ENCODE measurements around the gene SUPT6H. TPM values are rescaled to one million over a fixed set of nuclear protein-coding genes. Genes with fewer than 3 reads are reported as not detected.
A peak's percentile ranks its signal among the peaks of the same experiment; 100 is the strongest.

Gene SUPT6H
- total and polyA plus RNA-seq, 2 of the 4 experiments (the other 2 are of a cell fraction) = 41.4 to 44.8 TPM

- no peak for DNase-seq
- Histone ChIP-seq H2BK15ac (ENCODE audit: low read depth, low read length) (no peak overlapping the region), H2BK120ac (ENCODE audit: low read depth, low read length) (no peak overlapping the region), H4K8ac (ENCODE audit: low read depth in 2 of 2, low read length in 2 of 2) (peak overlapping the region; percentile 81 to 92), H3K4me1 (ENCODE audit: control insufficient read depth, insufficient read depth, low read length) (peaks cover 2% of the 10 kb centered on the region; the same call in 1 of the 2 replicates), H4K5ac (ENCODE audit: low read depth, low read length) (peak overlapping the region; percentile 85), H2BK20ac (ENCODE audit: low read depth, low read length) (no peak overlapping the region), H3K18ac (ENCODE audit: low read depth, low read length) (no peak overlapping the region), H2AFZ (replicated peaks; ENCODE audit: low read length, poor library complexity) (peak overlapping the region; percentile 94), H4K20me1 (ENCODE audit: insufficient read depth, low read length) (peaks cover 13% of the 10 kb centered on the region; the same call in 1 of the 2 replicates), H3K9me1 (ENCODE audit: insufficient read depth, low read length) (no peaks in the 10 kb centered on the region), H3K4me2 (ENCODE audit: low read depth, low read length) (peak overlapping the region; percentile 82), H3K23ac (ENCODE audit: low read depth, low read length) (peak overlapping the region; percentile 14), H4K91ac (ENCODE audit: insufficient read depth, low read depth, low read length) (peak overlapping the region; percentile 54), H2BK5ac (ENCODE audit: low read depth, low read length, poor library complexity, severe bottlenecking) (peak overlapping the region; percentile 82), H3K27me3 (ENCODE audit: control insufficient read depth, insufficient read depth, low read length) (no peaks in the 10 kb centered on the region), H3K27ac (ENCODE audit: insufficient read depth, low read length) (peak overlapping the region; percentile 86), H3K79me1 (ENCODE audit: low read depth in 1 of 2, low read length in 2 of 2) (peaks cover 32 to 54% of the 10 kb centered on the region in 2 experiments), H2AK5ac (ENCODE audit: low read depth, low read length) (peak overlapping the region; percentile 93), H3K9ac (ENCODE audit: low read depth, low read length) (peak overlapping the region; percentile 83), H3K36me3 (ENCODE audit: control insufficient read depth, insufficient read depth, low read length) (peaks cover 27% of the 10 kb centered on the region), H3K9me3 (ENCODE audit: control insufficient read depth, insufficient read depth, low read length) (no peaks in the 10 kb centered on the region), H2AK9ac (replicated peaks; ENCODE audit: low read depth, low read length, poor library complexity) (peak overlapping the region; percentile 81), H3K56ac (ENCODE audit: extremely low read depth, insufficient read depth, low read length) (peak overlapping the region; percentile 74; the same call in 1 of the 2 replicates), H3K4me3 (ENCODE audit: insufficient read depth, low read depth, low read length) (peak overlapping the region; percentile 77), H3K14ac (replicated peaks; ENCODE audit: low read depth, low read length) (peak overlapping the region; percentile 64; the same call in 1 of the 2 replicates), H3K4ac (ENCODE audit: low read depth, low read length) (peak overlapping the region; percentile 78)
- ChIA-PET CTCF (interaction anchor here (0.8 to 1.0 kb wide), 3 partner anchors 11 to 33 kb away, joined by 3 to 5 read pairs (median 3); no protein-coding TSS in a partner anchor), POLR2A (ENCODE audit: unreplicated experiment) (no interaction called here)
- in situ Hi-C loops (cut with MboI; ENCODE audit: low sequenced_read_pairs) (no loop called here), intact Hi-C loops (cut with micrococcal nuclease) (loop anchor here (2.0 kb wide), 1 partner anchor 65 kb away; the partner anchor contains the start of gene PROCA1), dilution Hi-C loops (cut with HindIII; ENCODE audit: low sequenced_read_pairs, unreplicated experiment) (no loop called here)
- TF ChIP-seq MXI1 (IDR thresholded peaks at IDR 0.05; ENCODE audit: borderline replicate concordance, low read depth, low read length) (no peak), POLR2A (IDR thresholded peaks at IDR 0.05; ENCODE audit: low read depth, low read length) (no peak), USF2 (IDR thresholded peaks at IDR 0.05; ENCODE audit: low read depth, low read length) (no peak), RAD21 (IDR thresholded peaks at IDR 0.05; ENCODE audit: low read length) (no peak), BHLHE40 (IDR thresholded peaks at IDR 0.05; ENCODE audit: low read depth, low read length) (no peak), MAFK (IDR thresholded peaks at IDR 0.05; ENCODE audit: low read depth, low read length) (no peak), MAZ (IDR thresholded peaks at IDR 0.05; ENCODE audit: borderline replicate concordance, low read depth, low read length) (no peak), NFE2L2 (IDR thresholded peaks at IDR 0.05; ENCODE audit: low read depth, low read length) (no peak), CEBPB (IDR thresholded peaks at IDR 0.05; ENCODE audit: low read depth, low read length) (no peak), FOS (IDR thresholded peaks at IDR 0.05; ENCODE audit: low read depth, low read length) (no peak), CHD1 (IDR thresholded peaks at IDR 0.05; ENCODE audit: low read depth, low read length) (no peak), RCOR1 (IDR thresholded peaks at IDR 0.05; ENCODE audit: insufficient replicate concordance, low read length) (no peak), RFX5 (IDR thresholded peaks at IDR 0.05; ENCODE audit: low read depth, low read length) (no peak), SMC3 (IDR thresholded peaks at IDR 0.05; ENCODE audit: low read depth, low read length) (no peak)
- TF ChIP-seq, protein P1, sequence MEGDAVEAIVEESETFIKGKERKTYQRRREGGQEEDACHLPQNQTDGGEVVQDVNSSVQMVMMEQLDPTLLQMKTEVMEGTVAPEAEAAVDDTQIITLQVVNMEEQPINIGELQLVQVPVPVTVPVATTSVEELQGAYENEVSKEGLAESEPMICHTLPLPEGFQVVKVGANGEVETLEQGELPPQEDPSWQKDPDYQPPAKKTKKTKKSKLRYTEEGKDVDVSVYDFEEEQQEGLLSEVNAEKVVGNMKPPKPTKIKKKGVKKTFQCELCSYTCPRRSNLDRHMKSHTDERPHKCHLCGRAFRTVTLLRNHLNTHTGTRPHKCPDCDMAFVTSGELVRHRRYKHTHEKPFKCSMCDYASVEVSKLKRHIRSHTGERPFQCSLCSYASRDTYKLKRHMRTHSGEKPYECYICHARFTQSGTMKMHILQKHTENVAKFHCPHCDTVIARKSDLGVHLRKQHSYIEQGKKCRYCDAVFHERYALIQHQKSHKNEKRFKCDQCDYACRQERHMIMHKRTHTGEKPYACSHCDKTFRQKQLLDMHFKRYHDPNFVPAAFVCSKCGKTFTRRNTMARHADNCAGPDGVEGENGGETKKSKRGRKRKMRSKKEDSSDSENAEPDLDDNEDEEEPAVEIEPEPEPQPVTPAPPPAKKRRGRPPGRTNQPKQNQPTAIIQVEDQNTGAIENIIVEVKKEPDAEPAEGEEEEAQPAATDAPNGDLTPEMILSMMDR (conservative IDR thresholded peaks at IDR 0.05; ENCODE audit: low read depth, low read length) = no peak
- WGBS, 2 experiments (ENCODE audit: extremely low coverage in 2 of 2, insufficient read length in 1 of 2) = no CpG with 5 or more reads among the region's 8 CpGs
- no peak for ATAC-seq (ENCODE audit: low read depth)
- BruUV-seq (replicated peaks) = no TSS peak
Observed at GRCh38 chr17:28645576-28645939, 16.4 kb upstream of the SUPT6H start.

All from IMR-90 (cell line).